HS-27A (cell line): ENCODE data around the gene SLC9A9.

ENCODE experiments used
- DNase-seq: peaks from one replicate; pipeline ENCODE4 v3.0.0-alpha.2; 2012; ENCODE audit warnings: low read depth, missing footprints

SLC9A9 gene

GRCh38 chr3:143693506-143693905 is 154.8 kb downstream of the SLC9A9 start:
- DNase-seq, result no peak

- no peak for DNase-seq
These were observed 161.6 kb downstream of the SLC9A9 start for GRCh38 chr3:143686638-143687197.

- no peak for DNase-seq
These were observed 162.8 kb downstream of the SLC9A9 start for GRCh38 chr3:143685491-143685890.

GRCh38 chr3:143677430-143677829 is 170.8 kb downstream of the SLC9A9 start:
- no peak for DNase-seq

- DNase-seq, result no peak
These were observed 171.5 kb downstream of the SLC9A9 start for GRCh38 chr3:143676747-143677146.

GRCh38 chr3:143676021-143676420 is 172.2 kb downstream of the SLC9A9 start:
- DNase-seq, result no peak

GRCh38 chr3:143674100-143674968 is 173.9 kb downstream of the SLC9A9 start:
- DNase-seq, result peak; percentile 27

- no peak for DNase-seq
These were observed 175.7 kb downstream of the SLC9A9 start for GRCh38 chr3:143672396-143673165.

GRCh38 chr3:143671626-143672025 is 176.6 kb downstream of the SLC9A9 start:
- no peak for DNase-seq

- no peak for DNase-seq
These were observed 179.1 kb downstream of the SLC9A9 start for GRCh38 chr3:143668924-143669790.

- DNase-seq, result no peak
These were observed 179.9 kb downstream of the SLC9A9 start for GRCh38 chr3:143668385-143668784.

GRCh38 chr3:143661677-143662076 is 186.6 kb downstream of the SLC9A9 start:
- no peak for DNase-seq

- DNase-seq, result no peak
These were observed 189.4 kb downstream of the SLC9A9 start for GRCh38 chr3:143658861-143659260.

- no peak for DNase-seq
These were observed 190.2 kb downstream of the SLC9A9 start for GRCh38 chr3:143658116-143658515.

GRCh38 chr3:143657391-143657790 is 190.9 kb downstream of the SLC9A9 start:
- DNase-seq, result no peak

- DNase-seq, result no peak
These were observed 193.4 kb downstream of the SLC9A9 start for GRCh38 chr3:143654906-143655305.

GRCh38 chr3:143653935-143654334 is 194.3 kb downstream of the SLC9A9 start:
- no peak for DNase-seq

GRCh38 chr3:143653493-143653892 is 194.8 kb downstream of the SLC9A9 start:
- DNase-seq, result no peak

- no peak for DNase-seq
These were observed 196.2 kb downstream of the SLC9A9 start for GRCh38 chr3:143652118-143652517.

- no peak for DNase-seq
These were observed 197.4 kb downstream of the SLC9A9 start for GRCh38 chr3:143650827-143651226.

- DNase-seq, result no peak
These were observed 198.1 kb downstream of the SLC9A9 start for GRCh38 chr3:143650120-143650519.

- DNase-seq, result no peak
These were observed 199.6 kb downstream of the SLC9A9 start for GRCh38 chr3:143648708-143649107.
